GM21619 (cell line): ENCODE measurements around the gene CLMN.
"Not testable (repeated sequence)": the region's sequence is repeated elsewhere in the genome, so short reads cannot be mapped to it uniquely, and the experiment has no call there.

ENCODE experiments used
- ATAC-seq: cut with Tn5 transposase; IDR thresholded peaks from one replicate; pipeline ENCODE4 v1.9.1; 2021; ENCODE audit not compliant: unreplicated experiment

The CLMN gene

DNA sequence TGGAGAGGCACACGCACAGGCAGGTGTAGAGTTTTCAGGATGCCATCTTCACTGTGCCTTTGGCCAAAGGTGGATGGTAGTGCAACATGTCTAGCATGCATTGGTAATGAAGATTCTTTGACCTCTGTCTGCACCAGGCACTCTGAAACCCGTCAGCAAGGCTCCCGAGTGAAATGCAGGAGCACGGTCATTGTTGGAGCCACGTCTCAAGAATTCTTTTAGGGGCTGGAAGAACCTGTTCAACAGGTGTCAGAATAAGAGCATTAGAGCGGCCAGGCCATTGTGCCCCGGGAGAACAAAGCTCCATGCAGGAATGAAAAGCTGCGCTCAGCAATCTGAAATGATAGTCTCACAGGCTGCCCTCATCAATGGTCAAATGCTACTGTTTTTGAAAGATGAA lies 122.2 kb downstream of the CLMN start:
- no peak for ATAC-seq

DNA sequence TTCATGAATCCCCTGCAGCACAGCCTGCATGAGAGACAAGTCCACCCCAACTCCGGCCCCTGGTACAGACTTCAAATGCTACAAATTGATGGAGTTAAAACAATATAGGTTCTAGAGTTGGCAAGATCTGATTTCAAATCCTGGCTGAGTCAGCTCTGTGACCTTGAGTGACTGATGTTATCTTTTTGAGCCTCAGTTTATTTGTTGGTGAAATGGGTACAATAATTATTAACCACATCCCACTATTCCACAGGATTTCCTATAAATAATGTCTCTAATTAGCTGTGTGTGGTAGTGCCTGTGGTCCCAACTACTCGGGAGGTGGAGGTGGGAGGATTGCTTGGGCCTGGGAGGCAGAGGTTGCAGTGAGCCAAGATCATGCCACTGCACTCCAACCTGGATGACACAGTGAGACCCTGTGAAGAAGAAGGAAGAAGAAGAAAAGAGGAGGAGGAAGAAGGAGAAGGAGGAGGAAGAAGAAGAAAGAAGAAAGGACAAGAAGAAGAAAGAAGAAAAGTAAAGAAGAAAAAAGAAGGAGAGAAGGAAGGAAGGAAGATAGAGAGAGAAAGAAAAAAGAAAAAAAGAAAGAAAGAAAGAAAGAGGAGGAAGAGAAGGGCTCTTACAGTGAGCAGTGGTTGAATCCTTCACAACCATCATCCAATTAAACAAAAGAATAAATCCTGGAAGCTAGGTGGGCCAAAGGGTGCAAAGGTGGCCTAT lies 122.7 kb downstream of the CLMN start:
- ATAC-seq = no peak

DNA sequence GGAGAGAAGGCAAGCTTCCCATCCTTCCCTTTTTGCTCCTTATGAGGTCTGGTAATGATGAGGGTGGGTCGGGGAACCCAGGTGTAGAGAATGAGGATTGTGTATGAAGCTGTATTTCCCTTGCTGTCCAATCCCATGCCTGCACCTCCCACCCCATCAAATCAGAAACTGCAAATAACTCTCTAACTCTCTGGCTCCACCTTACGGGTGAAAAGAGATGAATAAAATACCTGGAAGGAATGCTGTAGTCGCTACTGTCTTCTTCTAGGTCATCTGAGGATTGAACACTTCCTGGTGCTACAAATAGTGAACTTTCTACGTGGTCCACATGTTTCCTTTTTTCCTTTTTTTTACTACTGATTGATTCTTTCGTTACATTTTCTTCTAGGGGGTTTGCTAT lies 123.4 kb downstream of the CLMN start:
- ATAC-seq = peak; percentile 58

DNA sequence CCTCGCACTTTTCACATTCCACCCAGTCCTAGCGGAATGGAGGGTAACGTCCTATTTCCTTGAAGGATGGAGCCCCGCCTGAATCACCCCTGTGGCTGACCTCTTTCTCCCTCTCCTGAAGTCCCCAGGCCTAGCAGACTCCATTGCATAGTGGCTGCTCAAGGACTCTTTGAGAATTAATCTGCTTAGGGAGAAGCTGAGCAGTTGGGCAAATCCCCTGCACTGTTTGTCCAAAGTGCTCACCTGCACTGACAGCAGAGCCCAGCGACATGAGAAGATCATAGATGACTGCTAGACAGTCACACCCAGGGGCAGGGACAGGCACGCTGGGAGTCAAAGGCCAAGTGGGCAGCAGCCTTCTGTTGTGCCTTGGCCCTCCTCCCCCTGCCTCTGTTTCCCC lies 124.7 kb downstream of the CLMN start:
- ATAC-seq = no peak

DNA sequence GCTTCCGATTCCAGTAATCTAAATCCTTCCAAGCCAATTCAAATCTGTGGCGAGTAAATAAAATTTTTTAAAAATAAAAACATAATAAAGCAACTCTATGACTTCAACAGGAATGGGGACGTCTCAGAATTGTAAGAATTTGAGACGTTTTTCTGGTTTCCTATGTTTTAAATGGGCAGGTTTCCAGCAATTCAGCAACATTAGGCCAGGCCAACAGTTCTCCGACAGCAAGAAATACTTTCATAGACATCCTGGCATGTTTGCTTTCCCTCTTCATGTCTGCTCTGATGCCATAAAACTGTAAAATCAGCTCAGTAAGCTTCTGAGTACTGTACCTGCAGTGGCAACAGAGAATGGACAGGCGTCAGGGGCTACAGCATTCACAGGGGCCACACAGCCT lies 126.6 kb downstream of the CLMN start:
- ATAC-seq = no peak

DNA sequence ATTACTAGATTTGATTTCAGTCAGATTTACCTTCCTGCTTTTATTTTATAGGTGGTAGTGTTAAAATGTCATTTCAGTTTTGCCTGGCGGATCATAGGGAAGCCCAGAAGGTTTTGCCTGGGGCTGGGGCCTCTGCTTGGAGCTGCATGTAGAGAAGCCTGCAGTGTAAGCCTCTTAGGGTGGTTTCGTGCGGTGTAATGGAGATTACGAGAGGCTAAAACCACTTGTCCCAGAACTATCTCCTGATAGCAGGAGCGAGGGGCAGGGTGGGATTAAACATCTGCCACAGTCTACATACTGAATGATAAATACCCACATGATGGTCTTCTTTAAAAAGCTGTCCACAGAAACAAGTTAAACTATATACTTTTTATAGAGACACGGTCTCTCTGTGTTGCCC lies 127.4 kb downstream of the CLMN start:
- ATAC-seq = no peak

DNA sequence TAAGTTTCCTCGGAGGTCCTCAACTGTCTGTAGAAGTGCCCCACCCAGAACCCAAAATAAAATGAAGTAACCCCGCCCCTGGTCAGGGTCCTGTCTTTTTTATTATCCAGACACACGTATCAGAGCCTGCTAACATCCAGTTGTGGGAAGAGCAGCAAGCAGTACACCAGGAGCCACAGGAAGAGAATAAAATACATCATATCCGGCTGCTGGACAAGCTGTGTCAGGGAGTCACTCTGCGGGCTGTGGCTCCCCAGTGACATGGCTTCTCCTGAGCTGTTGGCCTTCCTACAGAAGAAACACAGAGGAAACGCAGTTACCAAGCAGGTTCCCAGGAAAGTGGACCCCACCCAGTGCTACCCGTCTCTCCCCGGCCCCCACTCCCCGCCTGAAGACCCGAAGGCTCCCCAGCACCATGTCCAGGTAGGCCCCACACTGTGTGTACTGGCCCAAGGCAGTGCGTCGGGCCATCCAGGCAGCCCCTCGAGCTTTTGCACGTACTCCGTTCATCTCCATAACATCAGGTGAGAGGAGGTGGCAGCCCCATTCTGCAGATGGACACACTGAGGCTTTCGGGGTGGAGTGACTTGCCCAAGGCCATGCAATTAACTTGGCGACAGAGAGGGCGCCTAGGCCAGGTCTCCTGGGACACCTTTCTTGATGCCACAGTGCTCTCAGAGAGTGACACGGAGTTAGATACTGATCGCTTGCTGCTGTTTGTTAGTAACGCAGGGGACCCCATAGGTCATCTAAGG lies 128.1 kb downstream of the CLMN start:
- no peak for ATAC-seq

DNA sequence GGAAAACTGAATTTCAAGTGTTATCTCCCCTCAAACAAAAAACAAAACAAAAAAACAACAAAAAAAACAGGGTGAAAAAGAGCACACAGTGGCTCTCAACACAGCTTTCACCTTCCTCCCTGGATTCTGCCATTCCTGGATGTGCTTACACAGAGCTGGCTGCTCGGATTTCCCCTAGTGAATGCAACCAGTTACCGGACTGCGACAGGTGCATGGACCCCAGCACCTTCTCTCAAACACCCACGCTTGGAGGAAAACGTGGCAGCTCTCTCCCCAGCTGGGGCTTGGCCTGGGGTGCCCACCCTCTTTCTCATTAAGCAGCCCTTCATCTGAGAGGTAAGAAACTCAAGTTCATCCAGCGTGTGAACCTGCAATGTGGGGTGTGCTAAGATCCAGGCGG lies 128.9 kb downstream of the CLMN start:
- no peak for ATAC-seq

DNA sequence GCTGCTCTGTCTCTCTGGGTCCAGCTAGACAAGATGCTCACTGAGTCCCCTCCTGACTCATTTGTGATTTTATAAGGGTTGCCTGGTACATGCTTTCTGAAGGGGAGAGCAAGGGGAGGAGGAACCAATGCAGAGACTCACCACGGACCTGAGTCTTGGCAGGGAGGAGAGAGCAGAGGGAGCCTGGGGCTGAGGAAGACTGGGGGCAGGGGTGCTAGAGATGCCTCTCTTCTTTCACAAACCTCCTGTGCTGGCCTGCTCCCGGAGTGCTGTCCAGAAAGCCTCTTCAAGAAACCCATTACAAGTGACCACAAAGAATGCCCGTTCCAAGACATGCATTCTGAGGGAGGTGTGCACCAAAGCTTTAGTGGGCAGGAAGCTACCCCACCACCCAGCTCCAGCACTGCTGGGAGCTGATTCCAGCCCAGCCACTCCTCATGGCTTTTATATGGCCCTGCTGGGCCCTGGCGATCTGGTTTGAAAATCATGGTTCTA lies 129.3 kb downstream of the CLMN start:
- ATAC-seq = no peak

DNA sequence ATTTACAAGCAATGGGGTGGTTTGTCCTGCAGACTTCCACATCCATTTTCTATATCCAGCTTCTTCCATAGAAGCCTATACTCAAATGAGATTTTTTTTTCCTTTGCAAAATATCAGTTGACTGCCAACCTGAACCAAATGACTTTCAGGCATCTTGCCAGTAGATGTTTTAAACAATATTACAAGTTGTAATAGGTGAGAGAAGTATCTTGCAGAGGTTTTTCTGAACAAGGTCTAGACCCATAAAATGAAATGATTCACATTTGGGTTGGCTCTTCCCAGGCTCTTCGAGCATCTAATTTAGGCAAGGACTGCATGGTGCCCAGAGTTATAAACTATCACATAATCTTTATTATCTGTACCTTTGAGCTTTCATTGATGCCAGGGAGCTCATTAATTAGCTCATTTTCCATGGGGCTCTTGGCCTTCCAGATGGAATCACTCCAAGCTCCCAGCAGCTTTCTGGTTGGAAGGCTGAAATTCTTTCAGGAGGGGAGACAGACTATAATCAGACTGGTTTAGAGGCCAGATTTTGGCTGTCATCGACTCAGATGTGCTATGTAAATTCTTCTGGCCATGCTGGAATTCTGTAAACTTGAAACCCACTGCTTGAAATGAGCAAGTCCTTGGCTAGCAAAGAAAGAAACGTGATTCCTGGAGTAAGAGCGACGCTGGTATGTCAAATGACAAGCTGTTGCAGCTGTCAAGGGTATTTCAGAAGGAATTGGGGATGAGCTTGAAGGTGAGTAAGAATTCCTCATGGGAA lies 130.2 kb downstream of the CLMN start:
- ATAC-seq = no peak

DNA sequence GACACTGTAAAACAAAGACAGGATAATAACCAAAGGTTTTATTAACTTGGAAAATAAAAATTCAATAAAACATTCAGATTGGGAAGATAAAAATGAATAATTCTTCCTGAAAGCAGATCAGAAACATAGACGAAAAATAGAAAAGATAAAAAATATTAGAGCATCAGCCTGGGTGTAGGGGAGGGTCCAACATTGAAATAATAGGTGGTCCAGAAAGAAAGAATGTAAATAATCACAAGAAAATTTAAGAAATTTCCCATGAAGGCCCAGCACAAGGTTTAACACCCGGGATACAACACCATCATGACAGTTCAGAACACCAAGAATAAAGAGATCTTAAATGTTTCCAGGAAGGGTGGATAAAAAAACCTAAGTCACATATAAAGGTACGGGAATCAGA lies 131.3 kb downstream of the CLMN start:
- ATAC-seq = no peak

DNA sequence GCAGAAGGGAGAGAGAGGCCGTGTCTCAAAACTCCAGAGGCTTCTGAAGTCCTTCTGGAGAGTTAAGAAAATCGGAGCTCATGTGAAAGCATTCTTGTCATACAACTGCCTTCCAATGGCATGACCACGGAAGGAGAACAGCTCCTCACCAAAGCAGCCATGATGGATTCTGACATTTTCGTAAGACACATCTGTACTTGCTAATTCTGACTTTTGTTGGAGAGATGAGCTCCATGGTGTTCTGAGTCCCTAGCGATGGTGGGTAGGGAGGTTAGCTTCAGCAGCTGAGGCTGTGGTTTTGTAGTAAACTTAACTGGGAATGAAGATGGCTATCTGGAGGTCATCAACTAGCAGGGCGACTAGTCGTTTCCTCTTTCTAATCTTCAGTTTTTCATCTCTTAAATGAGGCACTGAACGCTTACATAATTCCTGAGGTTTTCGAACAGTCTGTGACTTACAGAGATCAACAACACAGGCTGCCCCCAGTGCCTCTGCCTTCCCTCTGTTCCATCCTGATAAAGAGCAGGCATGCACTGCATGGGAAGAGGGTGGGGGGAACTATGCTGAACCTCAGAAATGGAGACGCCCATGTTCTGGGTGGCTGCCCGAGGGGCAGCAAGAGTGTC lies 133.8 kb downstream of the CLMN start:
- no peak for ATAC-seq

DNA sequence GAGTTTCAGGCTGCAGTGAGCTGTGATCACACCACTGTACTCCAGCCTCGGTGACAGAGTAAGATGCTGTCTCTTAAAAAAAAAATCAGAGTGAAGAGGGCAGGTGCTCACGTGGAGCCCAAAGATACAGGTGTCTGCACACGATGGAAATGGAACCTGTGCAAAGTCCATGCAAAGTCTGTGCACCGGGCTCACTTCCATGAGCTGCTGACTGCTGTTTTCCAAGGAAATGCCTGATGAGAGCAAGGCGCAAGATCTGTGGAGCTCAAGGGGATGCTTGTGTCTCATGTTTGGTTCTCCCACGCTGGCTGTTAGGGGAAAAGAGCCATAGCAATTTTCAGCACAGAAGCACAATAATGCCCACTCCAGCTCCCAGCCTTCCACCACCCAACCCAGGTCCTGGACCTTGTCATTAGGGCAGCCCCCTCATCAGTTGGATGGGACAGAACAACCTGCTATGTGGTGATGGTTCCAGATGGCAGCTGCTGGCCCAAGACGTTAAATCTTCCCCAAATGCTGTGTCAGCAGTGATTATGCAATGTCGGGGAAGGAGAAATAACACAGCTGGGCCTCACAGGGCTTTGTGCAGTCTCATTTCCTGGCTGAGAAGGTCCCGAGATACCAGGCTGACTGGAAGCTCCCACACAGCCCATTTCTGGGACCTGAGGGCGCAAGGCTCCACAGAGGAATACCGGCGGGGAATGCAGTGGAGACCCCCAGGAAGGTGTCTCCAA lies 134.5 kb downstream of the CLMN start:
- ATAC-seq = no peak

DNA sequence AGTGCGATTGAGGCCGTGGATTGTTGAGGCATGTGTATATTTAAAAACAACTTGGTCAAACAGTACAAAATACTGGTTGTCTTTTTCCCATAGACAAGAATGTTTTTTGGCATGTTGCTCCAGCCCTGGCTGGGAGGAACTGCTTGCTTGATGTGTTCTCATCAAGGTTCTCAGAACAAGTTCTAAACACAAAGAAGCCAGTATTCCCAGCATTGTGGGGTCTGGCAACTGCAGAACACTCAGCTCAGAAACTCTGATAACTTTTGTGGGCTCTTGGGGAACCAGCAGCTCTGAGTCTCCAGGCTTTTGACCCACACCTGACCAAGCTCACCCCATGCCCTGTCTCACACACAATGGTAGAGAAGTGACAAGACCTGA lies 135.3 kb downstream of the CLMN start:
- ATAC-seq = no peak

DNA sequence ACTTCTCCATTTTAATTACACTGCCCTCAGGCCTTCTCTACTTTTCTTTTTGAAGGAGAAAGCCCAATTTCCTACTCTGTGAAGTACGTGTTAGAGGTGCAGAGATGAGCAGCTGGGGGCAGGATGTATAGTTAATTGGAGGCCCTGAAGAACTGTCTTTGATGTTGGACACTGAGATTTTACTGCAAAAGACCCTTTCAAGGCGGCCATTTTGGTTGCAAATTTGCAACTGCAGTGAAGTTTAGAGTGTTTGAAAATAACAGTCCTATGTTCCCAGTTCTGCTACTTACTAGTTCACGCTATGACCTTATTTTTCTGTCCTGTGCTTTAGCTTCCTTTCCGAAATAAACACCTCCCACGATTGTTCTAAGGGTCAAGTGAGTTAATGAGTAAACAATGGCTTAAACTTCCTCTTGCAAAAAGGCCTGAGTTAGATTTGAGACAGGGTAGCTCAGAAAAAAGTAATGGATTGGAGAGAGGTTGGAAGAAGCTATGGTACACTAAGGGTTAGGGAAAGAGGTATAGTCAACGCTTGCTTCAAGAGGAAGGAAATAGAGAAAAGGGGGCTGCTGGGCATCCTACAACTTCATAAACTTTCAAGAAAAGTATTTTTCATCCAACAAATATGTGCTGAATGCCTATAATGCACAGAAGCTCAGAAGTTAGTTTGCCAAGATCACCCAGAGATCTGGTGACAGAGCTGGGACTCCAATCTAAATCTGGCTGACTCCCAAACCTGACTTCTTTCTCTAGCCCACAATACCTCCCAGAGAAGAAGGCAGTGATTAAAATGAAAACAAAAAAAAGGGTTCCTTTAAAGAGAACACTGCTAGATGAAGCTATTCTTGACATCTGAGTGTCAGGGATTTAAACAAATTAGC lies 135.9 kb downstream of the CLMN start:
- no peak for ATAC-seq

DNA sequence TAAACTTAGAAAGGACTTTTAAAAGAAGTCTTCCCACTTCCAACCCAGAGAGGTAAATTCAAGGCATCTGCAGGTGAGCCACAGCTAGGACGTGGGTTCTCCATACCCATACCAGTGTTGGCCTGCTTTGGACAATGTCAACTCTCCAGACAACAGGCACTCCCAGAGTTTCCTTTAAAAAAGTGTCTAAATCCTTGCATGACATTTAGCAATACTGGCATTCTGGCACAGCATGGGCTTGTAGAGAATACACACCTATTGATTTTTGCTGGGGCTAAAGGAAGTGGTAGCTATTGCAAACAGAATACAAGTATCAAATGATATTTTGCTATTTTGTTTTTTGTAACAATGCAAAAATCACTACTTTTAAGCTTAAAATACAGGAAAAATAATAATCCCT lies 136.6 kb downstream of the CLMN start:
- ATAC-seq = no peak

DNA sequence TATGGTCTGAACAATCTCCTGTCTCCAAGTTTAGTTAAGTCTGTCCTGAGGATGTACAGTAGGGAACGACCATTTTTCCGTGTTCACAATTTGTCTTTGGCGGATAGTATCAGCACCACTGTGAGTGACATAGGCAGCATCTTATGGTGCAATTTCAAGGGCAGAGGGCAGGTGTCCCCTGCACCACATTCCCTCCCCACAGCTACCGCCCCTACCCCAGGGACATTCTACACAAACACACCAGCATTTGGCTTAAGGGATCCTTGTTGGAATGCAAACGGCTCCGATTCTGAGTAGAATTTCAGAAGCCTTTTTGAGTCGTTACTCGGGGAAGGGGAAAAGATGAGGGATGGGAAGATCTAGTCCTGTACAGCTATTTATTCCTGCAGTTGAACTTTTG lies 137.3 kb downstream of the CLMN start:
- no peak for ATAC-seq

DNA sequence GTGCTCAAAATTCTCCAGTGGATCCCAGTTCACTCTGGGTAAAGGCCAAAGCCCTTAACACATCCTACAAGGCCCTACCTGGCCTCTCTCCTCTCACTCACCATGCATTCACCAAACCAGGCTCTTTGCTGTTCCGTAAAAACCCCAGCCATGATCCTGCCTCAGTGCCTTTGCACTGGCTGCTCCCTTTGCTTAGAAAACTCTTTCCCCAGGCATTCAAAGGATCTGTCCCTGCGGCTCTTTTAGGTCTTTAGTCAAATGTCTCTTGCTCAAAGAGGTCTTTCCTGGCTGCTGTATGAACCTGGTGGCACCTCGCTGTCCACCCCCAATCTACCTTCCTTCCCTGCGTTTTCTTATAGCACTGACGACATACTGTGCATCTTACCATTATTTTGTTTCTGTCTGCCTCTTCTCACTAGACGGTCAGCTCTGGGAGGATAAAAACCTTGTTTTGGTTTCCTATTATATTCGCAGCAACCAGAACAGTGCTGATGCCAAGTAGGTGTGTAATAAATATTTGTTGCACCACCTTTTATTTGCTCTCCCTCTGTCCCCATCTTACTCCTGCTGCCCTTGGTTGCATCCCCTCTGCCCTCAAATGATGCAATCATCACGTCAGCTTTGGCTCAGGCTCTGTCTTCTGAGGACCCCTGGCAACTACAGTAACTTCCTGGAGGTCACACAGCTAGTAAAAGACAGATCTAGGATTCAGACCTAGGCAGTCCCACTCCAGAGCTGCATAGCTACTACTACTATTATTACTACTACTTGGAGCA lies 138.6 kb downstream of the CLMN start:
- no peak for ATAC-seq

DNA sequence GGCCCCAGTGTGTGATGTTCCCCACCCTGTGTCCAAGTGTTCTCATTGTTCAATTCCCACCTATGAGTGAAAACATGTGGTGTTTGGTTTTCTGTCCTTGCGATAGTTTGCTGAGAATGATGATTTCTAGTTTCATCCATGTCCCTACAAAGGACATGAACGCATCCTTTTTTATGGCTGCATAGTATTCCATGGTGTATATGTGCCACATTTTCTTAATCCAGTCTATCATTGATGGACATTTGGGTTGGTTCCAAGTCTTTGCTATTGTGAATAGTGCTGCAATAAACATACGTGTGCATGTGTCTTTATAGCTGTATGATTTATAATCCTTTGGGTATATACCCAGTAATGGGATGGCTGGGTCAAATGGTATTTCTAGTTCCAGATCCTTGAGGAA lies 144.0 kb downstream of the CLMN start:
- ATAC-seq = not testable (repeated sequence)
